ENCODE measurements around the gene CSF3R.
A peak's percentile ranks its signal among the peaks of the same experiment; 100 is the strongest.
"Not testable (repeated sequence)": the region's sequence is repeated elsewhere in the genome, so short reads cannot be mapped to it uniquely, and the experiment has no call there.

Gene CSF3R

DNA sequence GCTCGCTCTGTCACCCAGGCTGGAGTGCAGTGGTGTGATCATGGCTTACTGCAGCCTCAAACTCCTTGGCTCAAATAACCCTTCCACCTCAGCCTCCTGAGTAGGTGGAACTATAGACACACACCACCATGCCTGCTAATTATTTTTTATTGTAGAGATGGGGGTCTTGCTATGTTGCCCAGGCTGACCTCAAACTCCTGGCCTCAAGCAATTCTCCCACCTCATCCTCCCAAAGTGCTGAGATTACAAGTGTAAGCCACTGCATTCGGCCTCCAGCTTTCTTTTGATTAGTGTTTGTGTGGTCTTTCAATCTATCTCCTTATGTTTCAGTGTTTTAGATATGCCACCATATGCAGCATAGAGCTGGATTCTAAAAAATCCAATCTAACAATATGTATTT lies 19.9 kb upstream of the CSF3R start:
- TF ChIP-seq ZFX (IDR thresholded peaks at IDR 0.05) = no peak
- TF ChIP-seq, protein P1, sequence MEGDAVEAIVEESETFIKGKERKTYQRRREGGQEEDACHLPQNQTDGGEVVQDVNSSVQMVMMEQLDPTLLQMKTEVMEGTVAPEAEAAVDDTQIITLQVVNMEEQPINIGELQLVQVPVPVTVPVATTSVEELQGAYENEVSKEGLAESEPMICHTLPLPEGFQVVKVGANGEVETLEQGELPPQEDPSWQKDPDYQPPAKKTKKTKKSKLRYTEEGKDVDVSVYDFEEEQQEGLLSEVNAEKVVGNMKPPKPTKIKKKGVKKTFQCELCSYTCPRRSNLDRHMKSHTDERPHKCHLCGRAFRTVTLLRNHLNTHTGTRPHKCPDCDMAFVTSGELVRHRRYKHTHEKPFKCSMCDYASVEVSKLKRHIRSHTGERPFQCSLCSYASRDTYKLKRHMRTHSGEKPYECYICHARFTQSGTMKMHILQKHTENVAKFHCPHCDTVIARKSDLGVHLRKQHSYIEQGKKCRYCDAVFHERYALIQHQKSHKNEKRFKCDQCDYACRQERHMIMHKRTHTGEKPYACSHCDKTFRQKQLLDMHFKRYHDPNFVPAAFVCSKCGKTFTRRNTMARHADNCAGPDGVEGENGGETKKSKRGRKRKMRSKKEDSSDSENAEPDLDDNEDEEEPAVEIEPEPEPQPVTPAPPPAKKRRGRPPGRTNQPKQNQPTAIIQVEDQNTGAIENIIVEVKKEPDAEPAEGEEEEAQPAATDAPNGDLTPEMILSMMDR (conservative IDR thresholded peaks at IDR 0.05) = no peak
- H3K27ac ChIP-seq = no peak overlapping the region

DNA sequence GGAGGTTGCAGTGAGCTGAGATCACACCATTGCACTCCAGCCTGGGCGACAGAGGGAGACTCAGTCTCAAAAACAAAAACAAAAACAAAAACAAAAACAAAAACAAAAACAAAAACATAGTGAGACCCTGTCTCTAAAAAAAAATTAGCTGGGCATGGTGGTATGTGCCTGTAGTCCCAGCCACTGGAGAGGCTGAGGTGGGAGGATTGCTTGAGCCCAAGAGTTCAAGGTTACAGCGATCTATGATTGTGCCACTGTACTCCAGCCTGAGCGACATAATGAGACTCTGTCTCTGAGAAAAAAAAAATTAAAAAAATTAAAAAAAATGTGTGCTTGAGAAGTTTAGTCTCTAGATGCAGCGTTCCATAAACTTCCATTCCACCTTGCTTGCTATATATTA lies 19.2 kb upstream of the CSF3R start:
- H3K27ac ChIP-seq = not testable (repeated sequence)

DNA sequence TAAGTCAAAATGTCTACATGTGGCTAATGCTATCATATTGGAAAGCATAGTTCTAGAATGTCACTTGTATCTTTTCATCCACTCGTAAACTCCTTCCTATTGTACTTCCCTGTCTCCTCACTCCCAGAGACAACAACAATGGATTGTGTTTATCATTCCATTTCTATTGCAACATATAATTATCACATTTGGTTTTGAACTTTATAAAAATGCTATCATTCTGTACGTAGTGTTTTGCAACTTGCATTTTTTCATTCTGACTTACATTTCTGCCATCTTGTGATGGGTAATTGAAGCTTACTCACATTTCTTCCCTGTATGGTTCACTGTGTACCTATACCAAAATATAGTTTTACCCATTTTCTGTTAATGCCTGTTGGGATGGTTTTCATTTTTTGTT lies 14.5 kb upstream of the CSF3R start:
- TF ChIP-seq, protein P1 (conservative IDR thresholded peaks at IDR 0.05) = no peak
- no peak for TF ChIP-seq ZFX (IDR thresholded peaks at IDR 0.05)
- no peak overlapping the region for H3K27ac ChIP-seq

DNA sequence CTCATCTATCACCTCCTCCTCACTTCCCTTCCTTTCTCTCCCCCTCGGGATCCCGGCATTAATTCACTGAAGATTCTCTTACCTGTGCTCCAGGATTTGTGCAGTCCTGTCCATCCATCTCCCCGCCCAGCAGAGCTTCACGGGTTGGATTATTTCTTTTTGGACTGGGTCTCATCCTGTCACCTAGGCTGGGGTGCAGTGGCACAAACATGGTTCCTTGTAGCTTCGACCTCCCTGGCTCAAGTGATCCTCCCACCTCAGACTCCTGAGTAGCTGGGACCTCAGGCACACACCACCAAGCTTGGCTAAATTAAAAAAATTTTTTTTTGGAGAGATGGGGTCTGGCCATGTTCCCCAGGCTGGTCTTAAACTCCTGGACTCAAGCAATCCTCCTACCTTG lies 12.3 kb upstream of the CSF3R start:
- no peak for TF ChIP-seq ZFX (IDR thresholded peaks at IDR 0.05)
- TF ChIP-seq, protein P1 (conservative IDR thresholded peaks at IDR 0.05) = no peak
- no peak overlapping the region for H3K27ac ChIP-seq

DNA sequence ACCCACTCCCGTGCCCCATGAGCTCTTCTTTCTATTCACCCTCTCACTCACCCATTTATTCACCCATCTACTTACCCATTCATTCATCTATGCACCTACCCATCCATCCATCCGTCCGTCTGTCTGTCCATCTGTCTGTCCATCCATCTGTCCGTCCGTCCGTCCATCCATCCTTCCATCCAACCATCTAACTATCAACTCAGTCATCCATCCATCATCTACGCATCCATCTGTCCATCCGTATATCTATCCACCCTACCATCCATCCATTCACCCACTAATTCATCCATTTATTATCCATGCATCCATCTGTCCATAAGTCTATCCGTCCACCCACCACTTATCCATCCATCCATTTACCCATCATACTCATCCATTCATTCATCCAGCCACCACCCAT lies 10.8 kb upstream of the CSF3R start:
- H3K27ac ChIP-seq = no peak overlapping the region
- TF ChIP-seq, protein P1 (conservative IDR thresholded peaks at IDR 0.05) = no peak
- TF ChIP-seq ZFX (IDR thresholded peaks at IDR 0.05) = no peak

DNA sequence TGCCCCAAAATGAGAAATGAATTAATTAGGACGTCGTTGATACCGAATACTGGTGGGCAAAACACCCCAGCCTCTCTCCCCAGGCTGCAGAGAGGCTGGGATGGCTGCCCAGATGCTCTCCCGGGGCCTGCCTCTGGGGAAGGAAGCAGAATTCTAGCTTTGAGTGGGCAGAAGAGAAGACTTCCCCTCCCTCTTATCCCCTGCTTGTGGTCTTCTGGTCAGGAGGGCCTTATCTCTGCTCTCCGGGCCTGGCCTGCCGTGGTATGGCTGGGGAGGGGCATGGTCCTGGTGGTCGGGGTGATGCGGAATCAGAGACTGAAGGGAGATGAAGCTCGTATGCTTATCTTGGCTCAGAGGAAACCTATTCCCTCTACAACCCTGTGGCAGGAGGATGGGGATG lies 9.8 kb upstream of the CSF3R start:
- TF ChIP-seq, protein P1 (conservative IDR thresholded peaks at IDR 0.05) = no peak
- TF ChIP-seq ZFX (IDR thresholded peaks at IDR 0.05) = no peak
- no peak overlapping the region for H3K27ac ChIP-seq

DNA sequence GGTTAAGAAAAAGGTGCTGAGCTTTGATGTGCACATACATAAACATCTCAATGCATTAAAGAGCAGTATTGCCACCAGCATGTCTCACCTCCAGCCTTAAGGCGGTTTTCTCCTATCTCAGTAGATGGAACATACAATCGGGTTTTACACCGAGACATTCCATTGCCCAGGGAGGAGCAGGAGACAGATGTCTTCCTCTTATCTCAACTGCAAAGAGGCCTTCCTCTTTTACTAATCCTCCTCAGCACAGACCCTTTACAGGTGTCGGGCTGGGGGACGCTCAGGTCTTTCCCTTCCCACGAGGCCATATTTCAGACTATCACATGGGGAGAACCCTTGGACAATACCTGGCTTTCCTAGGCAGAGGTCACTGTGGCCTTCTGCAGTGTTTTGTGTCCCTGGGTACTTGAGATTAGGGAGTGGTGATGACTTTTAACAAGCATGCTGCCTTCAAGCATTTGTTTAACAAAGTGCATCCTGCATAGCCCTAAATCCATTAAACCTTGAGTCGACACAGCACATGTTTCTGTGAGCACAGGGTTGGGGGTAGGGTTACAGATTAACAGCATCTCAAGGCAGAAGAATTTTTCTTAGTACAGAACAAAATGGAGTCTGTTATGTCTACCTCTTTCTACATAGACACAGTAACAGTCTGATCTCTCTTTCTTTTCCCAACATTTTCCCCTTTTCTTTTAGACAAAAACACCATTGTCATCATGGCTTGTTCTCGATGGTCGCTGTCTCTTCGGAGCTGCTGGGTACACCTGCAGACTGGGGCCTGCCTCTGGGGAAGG lies 6.7 kb upstream of the CSF3R start:
- H3K27ac ChIP-seq = not testable (repeated sequence)

DNA sequence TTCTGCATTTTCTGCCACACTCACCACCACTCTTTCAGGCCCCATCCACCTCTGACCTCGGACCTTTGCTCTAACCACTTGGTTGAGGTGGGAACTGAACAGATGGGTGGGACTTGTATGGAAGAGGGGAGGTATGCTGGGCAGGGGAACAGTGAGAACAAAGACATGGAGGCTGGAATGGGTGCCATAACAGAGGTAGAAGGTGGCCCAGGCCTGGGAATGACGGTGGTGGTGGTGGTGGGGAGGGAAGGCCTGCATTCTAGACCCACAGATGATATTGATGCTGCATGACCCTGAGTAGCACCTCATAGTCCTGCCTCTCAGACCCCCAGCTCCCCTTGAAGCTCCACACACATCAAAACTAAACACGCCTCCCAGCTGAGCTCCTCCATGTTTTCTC lies 5.2 kb upstream of the CSF3R start:
- peak overlapping the region; percentile 13; the same call in 1 of the 2 replicates for H3K27ac ChIP-seq
- no peak for TF ChIP-seq ZFX (IDR thresholded peaks at IDR 0.05)
- TF ChIP-seq, protein P1 (conservative IDR thresholded peaks at IDR 0.05) = no peak

DNA sequence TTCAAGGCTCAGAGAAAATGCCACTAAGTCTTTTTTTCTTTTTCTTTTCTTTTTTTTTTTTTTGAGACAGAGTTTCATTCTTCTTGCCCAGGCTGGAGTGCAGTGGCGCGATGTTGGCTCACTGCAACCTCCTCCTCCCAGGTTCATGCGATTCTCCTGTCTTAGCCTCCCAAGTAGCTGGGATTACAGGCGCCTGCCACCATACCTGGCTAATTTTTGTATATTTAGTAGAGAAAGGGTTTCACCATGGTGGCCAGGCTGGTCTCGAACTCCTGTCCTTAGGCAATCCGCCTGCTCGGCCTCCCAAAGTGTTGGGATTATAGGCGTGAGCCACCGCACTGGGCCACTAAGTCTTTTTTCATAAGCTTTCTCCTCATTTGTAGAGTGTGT lies 4.6 kb upstream of the CSF3R start:
- H3K27ac ChIP-seq = peak overlapping the region; percentile 13; the same call in 1 of the 2 replicates
